Measurements from ENCODE around the gene OR6X1.

DNA sequence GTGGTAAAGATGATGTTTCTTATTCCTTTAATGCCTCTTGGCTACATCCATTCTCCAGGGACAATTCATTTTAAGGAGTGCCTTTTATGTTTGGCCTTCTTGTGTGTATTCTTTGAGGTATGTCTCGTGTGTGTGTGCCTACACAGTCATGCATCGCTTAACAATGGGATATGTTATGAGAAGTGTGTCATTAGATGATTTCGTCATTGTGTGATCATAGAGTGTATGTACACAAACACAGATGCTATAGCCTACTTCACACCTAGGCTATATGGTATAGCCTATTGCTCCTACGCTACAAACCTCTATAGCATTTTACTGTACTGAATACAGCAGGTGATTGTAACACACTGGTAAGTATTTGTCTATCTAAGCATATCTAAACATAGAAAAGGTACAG is 35.8 kb downstream of the OR6X1 start:
- TF ChIP-seq, protein P1, sequence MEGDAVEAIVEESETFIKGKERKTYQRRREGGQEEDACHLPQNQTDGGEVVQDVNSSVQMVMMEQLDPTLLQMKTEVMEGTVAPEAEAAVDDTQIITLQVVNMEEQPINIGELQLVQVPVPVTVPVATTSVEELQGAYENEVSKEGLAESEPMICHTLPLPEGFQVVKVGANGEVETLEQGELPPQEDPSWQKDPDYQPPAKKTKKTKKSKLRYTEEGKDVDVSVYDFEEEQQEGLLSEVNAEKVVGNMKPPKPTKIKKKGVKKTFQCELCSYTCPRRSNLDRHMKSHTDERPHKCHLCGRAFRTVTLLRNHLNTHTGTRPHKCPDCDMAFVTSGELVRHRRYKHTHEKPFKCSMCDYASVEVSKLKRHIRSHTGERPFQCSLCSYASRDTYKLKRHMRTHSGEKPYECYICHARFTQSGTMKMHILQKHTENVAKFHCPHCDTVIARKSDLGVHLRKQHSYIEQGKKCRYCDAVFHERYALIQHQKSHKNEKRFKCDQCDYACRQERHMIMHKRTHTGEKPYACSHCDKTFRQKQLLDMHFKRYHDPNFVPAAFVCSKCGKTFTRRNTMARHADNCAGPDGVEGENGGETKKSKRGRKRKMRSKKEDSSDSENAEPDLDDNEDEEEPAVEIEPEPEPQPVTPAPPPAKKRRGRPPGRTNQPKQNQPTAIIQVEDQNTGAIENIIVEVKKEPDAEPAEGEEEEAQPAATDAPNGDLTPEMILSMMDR (IDR thresholded peaks at IDR 0.05) = no peak
- no peak for TF ChIP-seq POLR2AphosphoS5 (IDR thresholded peaks at IDR 0.05)
- no peak for TF ChIP-seq POLR2A (IDR thresholded peaks at IDR 0.05)
